GM21786 (cell line): ENCODE data around the gene VPS51.
"Not testable (repeated sequence)": the region's sequence is repeated elsewhere in the genome, so short reads cannot be mapped to it uniquely, and the experiment has no call there.

ENCODE experiments used
- ATAC-seq: cut with Tn5 transposase; IDR thresholded peaks from one replicate; pipeline ENCODE4 v1.9.1; 2021; ENCODE audit not compliant: unreplicated experiment

VPS51 gene

GRCh38 chr11:65132238-65132987 lies 36.4 kb downstream of the VPS51 start:
- peak; percentile 36 for ATAC-seq

- ATAC-seq, result no peak
Observed at GRCh38 chr11:65132988-65133700, 37.1 kb downstream of the VPS51 start.

- ATAC-seq, result no peak
Observed at GRCh38 chr11:65133724-65134123, 37.7 kb downstream of the VPS51 start.

- ATAC-seq, result peak; percentile 44
Observed at GRCh38 chr11:65134240-65134951, 38.4 kb downstream of the VPS51 start, which contains the start of gene SYVN1. TSS of gene SYVN1 (minus strand) at chr11:65134519. CDS start at chr11:65133601, 918 bp downstream.

- ATAC-seq, result peak; percentile 64
Observed at GRCh38 chr11:65134952-65135632, 39.1 kb downstream of the VPS51 start.

GRCh38 chr11:65135633-65136145 lies 39.7 kb downstream of the VPS51 start:
- no peak for ATAC-seq

- no peak for ATAC-seq
Observed at GRCh38 chr11:65136515-65137096, 40.6 kb downstream of the VPS51 start.

GRCh38 chr11:65141896-65142494 lies 46.0 kb downstream of the VPS51 start:
- ATAC-seq, result no peak

- ATAC-seq, result no peak
Observed at GRCh38 chr11:65147352-65148075, 51.5 kb downstream of the VPS51 start.

- no peak for ATAC-seq
Observed at GRCh38 chr11:65148657-65149056, 52.6 kb downstream of the VPS51 start.

GRCh38 chr11:65150131-65150508 lies 54.1 kb downstream of the VPS51 start:
- not testable (repeated sequence) for ATAC-seq

GRCh38 chr11:65150509-65151299 lies 54.7 kb downstream of the VPS51 start:
- ATAC-seq, result peak; percentile 66

- no peak for ATAC-seq
Observed at GRCh38 chr11:65151331-65151899, 55.4 kb downstream of the VPS51 start.

GRCh38 chr11:65152122-65152521 lies 56.1 kb downstream of the VPS51 start:
- no peak for ATAC-seq

GRCh38 chr11:65156256-65156655 lies 60.2 kb downstream of the VPS51 start:
- no peak for ATAC-seq

GRCh38 chr11:65156926-65157325 lies 60.9 kb downstream of the VPS51 start:
- no peak for ATAC-seq

GRCh38 chr11:65157336-65157735 lies 61.3 kb downstream of the VPS51 start:
- no peak for ATAC-seq

- ATAC-seq, result peak; percentile 60
Observed at GRCh38 chr11:65159012-65159411, 63.0 kb downstream of the VPS51 start.
